A549 (cell line): Measurements from ENCODE around the gene PIKFYVE. TPM values are rescaled to one million over a fixed set of nuclear protein-coding genes. Genes with fewer than 3 reads are reported as not detected.

Experiments used
- ATAC-seq, 2 experiments: fragments of 200-7000 bp in 1 of 2; fragments of >200 bp in 1 of 2; cut with Nextera tagmentation in 1 of 2; cut with Tn5 transposase in 1 of 2; 3 replicates each; pipeline versions ENCODE4 v1.8.0 to v1.9.1; 2018 to 2020; ENCODE audit warnings: mild to moderate bottlenecking in 1 of 2, moderate library complexity in 1 of 2
- CTCF ChIA-PET: fragments of 300-600 bp; sonication (Branson Sonifier 250); formaldehyde crosslinking; extraction: SDS; loops from one replicate; lab custom pipeline; 2021; ENCODE audit warnings: antibody characterized with exemption, inconsistent platforms; lab: Yijun Ruan, JAX
- POLR2A ChIA-PET: fragments of 350-600 bp; formaldehyde crosslinking; extraction: SDS; loops from one replicate; lab custom pipeline; 2021; ENCODE audit warnings: antibody characterized with exemption, inconsistent platforms; lab: Yijun Ruan, JAX
- DNase-seq, 2 experiments: peaks; one replicate each; pipeline versions ENCODE4 v3.0.0 to v3.0.0-alpha.2; 2011 to 2016; ENCODE audit warnings: low read depth in 1 of 2, low spot score in 1 of 2
- FAIRE-seq: peaks from 2 replicates; lab custom pipeline; 2011; peaks lifted over from hg19 to GRCh38; lab: Jason Lieb, UNC
- H3K27ac ChIP-seq, 2 experiments: fragments of >200 bp; sonication (Bioruptor Twin); formaldehyde crosslinking; 3 replicates each; pipeline ENCODE4 v1.5.1; 2016 to 2017
- H3K4me1 ChIP-seq: fragments of >200 bp; sonication (Bioruptor Twin); formaldehyde crosslinking; 3 replicates; pipeline ENCODE4 v1.6.1; 2016
- H3K4me2 ChIP-seq: fragments of >200 bp; sonication (Bioruptor Twin); formaldehyde crosslinking; 3 replicates; pipeline ENCODE4 v1.6.1; 2016
- H3K4me3 ChIP-seq: fragments of >200 bp; sonication (Bioruptor Twin); formaldehyde crosslinking; 3 replicates; pipeline ENCODE4 v1.5.1; 2016
- H3K9me3 ChIP-seq: fragments of >200 bp; sonication (Bioruptor Twin); formaldehyde crosslinking; 3 replicates; pipeline ENCODE4 v1.6.1; 2016
- CEBPB ChIP-seq, 2 experiments: fragments of >200 bp in 1 of 2; sonication (Bioruptor Twin) in 1 of 2; formaldehyde crosslinking in 1 of 2; IDR thresholded peaks; 2 replicates each; pipeline ENCODE4 v1.6.1; 2012 to 2016
- CHD4 ChIP-seq: fragments of 200-600 bp; sonication (generic); IDR thresholded peaks from 2 replicates; pipeline ENCODE4 v1.6.1; 2016; ENCODE audit warnings: antibody characterized with exemption, mild to moderate bottlenecking, borderline replicate concordance
- EHF ChIP-seq: fragments of 250-450 bp; sonication (Bioruptor Pico); IDR thresholded peaks from 2 replicates; pipeline ENCODE4 v1.5.0; 2020; ENCODE audit warnings: mild to moderate bottlenecking
- FOXS1 ChIP-seq: fragments of 250-450 bp; sonication (Bioruptor Pico); IDR thresholded peaks from 2 replicates; pipeline ENCODE4 v1.5.0; 2020; ENCODE audit warnings: mild to moderate bottlenecking, moderate library complexity
- GATA3 ChIP-seq: IDR thresholded peaks from 2 replicates; pipeline ENCODE4 v1.6.1; 2012; ENCODE audit warnings: borderline replicate concordance
- HOXA7 ChIP-seq: fragments of 250-450 bp; sonication (Bioruptor Pico); IDR thresholded peaks from 2 replicates; pipeline ENCODE4 v1.5.0; 2020; ENCODE audit warnings: mild to moderate bottlenecking, moderate library complexity
- JUN ChIP-seq, 2 experiments: fragments of >200 bp; sonication (Bioruptor Twin); formaldehyde crosslinking; IDR thresholded peaks; 2 replicates in 1 of 2; 3 replicates in 1 of 2; pipeline ENCODE4 v1.6.1; 2016 to 2017
- KDM5A ChIP-seq: fragments of 200-600 bp; sonication (generic); IDR thresholded peaks from 2 replicates; pipeline ENCODE4 v1.6.1; 2016; ENCODE audit warnings: antibody characterized with exemption, mild to moderate bottlenecking
- MAFK ChIP-seq: fragments of 450-650 bp; IDR thresholded peaks from 2 replicates; pipeline ENCODE4 v1.6.1; 2014; ENCODE audit not compliant: partially characterized antibody
- MAZ ChIP-seq: fragments of 150-350 bp; IDR thresholded peaks from 2 replicates; pipeline ENCODE4 v1.6.1; 2014; ENCODE audit warnings: antibody characterized with exemption, low read depth, low read length, borderline replicate concordance
- MYC ChIP-seq: IDR thresholded peaks from 2 replicates; pipeline ENCODE4 v1.6.1; 2012; ENCODE audit warnings: mild to moderate bottlenecking, inconsistent platforms, low read length, improper control_type of control experiment, borderline replicate concordance
- POLR2A ChIP-seq: IDR thresholded peaks from 2 replicates; pipeline ENCODE4 v1.6.1; 2012; ENCODE audit warnings: mild to moderate bottlenecking, low read length
- RARB ChIP-seq: fragments of 250-450 bp; sonication (Bioruptor Pico); IDR thresholded peaks from 2 replicates; pipeline ENCODE4 v1.8.0; 2021; ENCODE audit warnings: mild to moderate bottlenecking, moderate library complexity
- RCOR1 ChIP-seq: fragments of 150-350 bp; IDR thresholded peaks from 2 replicates; pipeline ENCODE4 v1.6.1; 2014; ENCODE audit warnings: antibody characterized with exemption, low read length, low read depth
- RFX5 ChIP-seq: fragments of 450-650 bp; IDR thresholded peaks from 2 replicates; pipeline ENCODE4 v1.7.1; 2014; ENCODE audit warnings: antibody characterized with exemption, mild to moderate bottlenecking, moderate library complexity
- WGBS: methylation state at CpG from one replicate; pipeline ENCODE4 v1.1.6; 2017; ENCODE audit errors: missing lambda C conversion rate; 5-methylcytosine and 5-hydroxymethylcytosine counted together
- polyA plus RNA-seq, 4 experiments: library from polyadenylated mRNA; depleted of rRNA in 3 of 4; stranded (reverse); fragments of >200 nt; fragmentation: RNase III in 1 of 4; extraction: RNeasy Plus Mini Kit Qiagen cat#74134 plus additional on column Dnase treatment in 1 of 4; gene quantifications; 2 replicates in 3 of 4; 3 replicates in 1 of 4; pipeline ENCODE4 v1.2.3, GENCODE V29; 2011 to 2017
- TF ChIP-seq, protein P1 (sequence below): IDR thresholded peaks from 2 replicates; pipeline ENCODE4 v1.6.1; 2012
- TF ChIP-seq, protein P2 (sequence below): fragments of 450-650 bp; IDR thresholded peaks from 2 replicates; pipeline ENCODE4 v1.6.1; 2014; ENCODE audit warnings: antibody characterized with exemption
- TF ChIP-seq, protein P3 (sequence below): fragments of 200-600 bp; sonication (generic); IDR thresholded peaks from 2 replicates; pipeline ENCODE4 v1.6.1; 2016; ENCODE audit warnings: antibody characterized with exemption, mild to moderate bottlenecking, moderate library complexity
- TF ChIP-seq, protein P4 (sequence below): fragments of >200 bp; sonication (Bioruptor Twin); formaldehyde crosslinking; IDR thresholded peaks from 3 replicates; pipeline ENCODE4 v1.6.1; 2016
- TF ChIP-seq, protein P5 (sequence below): fragments of 250-450 bp; sonication (Bioruptor Pico); IDR thresholded peaks from 2 replicates; pipeline ENCODE4 v1.5.0; 2021; ENCODE audit warnings: mild to moderate bottlenecking, moderate library complexity, borderline replicate concordance

Gene PIKFYVE
- polyA plus RNA-seq, 2 of the 4 experiments (the other 2 are of a cell fraction), result 6.5 to 19.3 TPM

DNA sequence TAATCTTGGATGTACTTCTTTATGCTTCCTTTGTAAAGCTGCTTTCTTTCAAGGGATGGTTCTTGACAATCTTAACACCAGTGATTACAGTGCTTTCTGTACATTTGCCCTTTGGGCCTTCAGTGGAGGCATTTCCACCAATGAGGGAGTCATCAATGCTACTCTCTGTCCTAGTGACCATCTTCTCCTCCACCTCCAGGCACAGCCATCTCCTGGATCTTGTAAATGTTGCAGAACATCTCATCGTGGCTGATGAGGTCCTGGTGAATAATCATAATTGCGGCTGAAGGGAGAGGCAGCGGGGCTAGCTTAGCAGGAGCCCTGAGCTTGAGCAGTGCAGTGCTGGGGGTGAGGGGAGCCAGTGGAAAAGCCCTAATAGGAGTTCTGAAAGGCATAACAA lies 43.7 kb upstream of the PIKFYVE start:
- Histone ChIP-seq H3K4me1 (no peaks in the 10 kb centered on the region), H3K4me3 (no peak overlapping the region), H3K9me3 (no peaks in the 10 kb centered on the region), H3K4me2 (no peak overlapping the region), H3K27ac (no peak overlapping the region)
- ATAC-seq, result no peak
- DNase-seq, result no peak
- no peak for FAIRE-seq
- POLR2A ChIA-PET, result no interaction called here
- CTCF ChIA-PET, result interaction anchor here (1.4 kb wide), 1 partner anchor 47 kb away, joined by 6 read pairs; no protein-coding TSS in a partner anchor
- TF ChIP-seq RCOR1 (no peak), GATA3 (no peak), POLR2A (no peak), FOXS1 (CRISPR knock-in tag) (no peak), MAZ (no peak), MYC (no peak), MAFK (no peak)
- TF ChIP-seq, protein P1, sequence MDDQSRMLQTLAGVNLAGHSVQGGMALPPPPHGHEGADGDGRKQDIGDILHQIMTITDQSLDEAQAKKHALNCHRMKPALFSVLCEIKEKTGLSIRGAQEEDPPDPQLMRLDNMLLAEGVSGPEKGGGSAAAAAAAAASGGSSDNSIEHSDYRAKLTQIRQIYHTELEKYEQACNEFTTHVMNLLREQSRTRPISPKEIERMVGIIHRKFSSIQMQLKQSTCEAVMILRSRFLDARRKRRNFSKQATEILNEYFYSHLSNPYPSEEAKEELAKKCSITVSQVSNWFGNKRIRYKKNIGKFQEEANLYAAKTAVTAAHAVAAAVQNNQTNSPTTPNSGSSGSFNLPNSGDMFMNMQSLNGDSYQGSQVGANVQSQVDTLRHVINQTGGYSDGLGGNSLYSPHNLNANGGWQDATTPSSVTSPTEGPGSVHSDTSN, result no peak
- TF ChIP-seq, protein P2, sequence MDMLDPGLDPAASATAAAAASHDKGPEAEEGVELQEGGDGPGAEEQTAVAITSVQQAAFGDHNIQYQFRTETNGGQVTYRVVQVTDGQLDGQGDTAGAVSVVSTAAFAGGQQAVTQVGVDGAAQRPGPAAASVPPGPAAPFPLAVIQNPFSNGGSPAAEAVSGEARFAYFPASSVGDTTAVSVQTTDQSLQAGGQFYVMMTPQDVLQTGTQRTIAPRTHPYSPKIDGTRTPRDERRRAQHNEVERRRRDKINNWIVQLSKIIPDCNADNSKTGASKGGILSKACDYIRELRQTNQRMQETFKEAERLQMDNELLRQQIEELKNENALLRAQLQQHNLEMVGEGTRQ, result no peak
- TF ChIP-seq, protein P3, sequence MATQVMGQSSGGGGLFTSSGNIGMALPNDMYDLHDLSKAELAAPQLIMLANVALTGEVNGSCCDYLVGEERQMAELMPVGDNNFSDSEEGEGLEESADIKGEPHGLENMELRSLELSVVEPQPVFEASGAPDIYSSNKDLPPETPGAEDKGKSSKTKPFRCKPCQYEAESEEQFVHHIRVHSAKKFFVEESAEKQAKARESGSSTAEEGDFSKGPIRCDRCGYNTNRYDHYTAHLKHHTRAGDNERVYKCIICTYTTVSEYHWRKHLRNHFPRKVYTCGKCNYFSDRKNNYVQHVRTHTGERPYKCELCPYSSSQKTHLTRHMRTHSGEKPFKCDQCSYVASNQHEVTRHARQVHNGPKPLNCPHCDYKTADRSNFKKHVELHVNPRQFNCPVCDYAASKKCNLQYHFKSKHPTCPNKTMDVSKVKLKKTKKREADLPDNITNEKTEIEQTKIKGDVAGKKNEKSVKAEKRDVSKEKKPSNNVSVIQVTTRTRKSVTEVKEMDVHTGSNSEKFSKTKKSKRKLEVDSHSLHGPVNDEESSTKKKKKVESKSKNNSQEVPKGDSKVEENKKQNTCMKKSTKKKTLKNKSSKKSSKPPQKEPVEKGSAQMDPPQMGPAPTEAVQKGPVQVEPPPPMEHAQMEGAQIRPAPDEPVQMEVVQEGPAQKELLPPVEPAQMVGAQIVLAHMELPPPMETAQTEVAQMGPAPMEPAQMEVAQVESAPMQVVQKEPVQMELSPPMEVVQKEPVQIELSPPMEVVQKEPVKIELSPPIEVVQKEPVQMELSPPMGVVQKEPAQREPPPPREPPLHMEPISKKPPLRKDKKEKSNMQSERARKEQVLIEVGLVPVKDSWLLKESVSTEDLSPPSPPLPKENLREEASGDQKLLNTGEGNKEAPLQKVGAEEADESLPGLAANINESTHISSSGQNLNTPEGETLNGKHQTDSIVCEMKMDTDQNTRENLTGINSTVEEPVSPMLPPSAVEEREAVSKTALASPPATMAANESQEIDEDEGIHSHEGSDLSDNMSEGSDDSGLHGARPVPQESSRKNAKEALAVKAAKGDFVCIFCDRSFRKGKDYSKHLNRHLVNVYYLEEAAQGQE, result no peak
- WGBS, result 75% methylated on average over 3 of the region's 3 CpGs

DNA sequence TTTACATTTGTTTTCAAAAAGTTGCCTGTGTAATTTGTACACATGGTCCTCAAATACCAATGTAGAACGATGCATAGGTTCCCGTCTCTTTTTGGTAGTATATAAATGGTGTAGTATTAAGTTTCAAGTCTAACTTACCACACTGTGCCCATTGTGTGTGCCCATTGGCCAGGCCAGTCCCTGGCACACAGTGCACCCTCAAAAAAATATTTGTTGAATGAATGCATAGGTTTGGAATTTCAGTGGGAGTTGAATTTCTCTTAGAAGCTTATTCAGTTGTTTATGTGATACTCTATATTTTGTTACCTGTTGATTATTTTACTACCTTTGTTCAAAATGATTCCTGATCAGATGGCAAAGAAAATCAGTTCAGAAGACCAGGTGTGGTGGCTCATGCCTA lies 41.3 kb upstream of the PIKFYVE start:
- ChIA-PET CTCF (interaction anchor here (1.2 to 1.4 kb wide), 2 partner anchors 18 to 50 kb away, joined by 3 read pairs; no protein-coding TSS in a partner anchor), POLR2A (no interaction called here)
- DNase-seq (no peak), ATAC-seq (no peak), FAIRE-seq (no peak)
- H3K4me2 ChIP-seq, result no peak overlapping the region
- no peaks in the 10 kb centered on the region for H3K9me3 ChIP-seq
- TF ChIP-seq, protein P4, sequence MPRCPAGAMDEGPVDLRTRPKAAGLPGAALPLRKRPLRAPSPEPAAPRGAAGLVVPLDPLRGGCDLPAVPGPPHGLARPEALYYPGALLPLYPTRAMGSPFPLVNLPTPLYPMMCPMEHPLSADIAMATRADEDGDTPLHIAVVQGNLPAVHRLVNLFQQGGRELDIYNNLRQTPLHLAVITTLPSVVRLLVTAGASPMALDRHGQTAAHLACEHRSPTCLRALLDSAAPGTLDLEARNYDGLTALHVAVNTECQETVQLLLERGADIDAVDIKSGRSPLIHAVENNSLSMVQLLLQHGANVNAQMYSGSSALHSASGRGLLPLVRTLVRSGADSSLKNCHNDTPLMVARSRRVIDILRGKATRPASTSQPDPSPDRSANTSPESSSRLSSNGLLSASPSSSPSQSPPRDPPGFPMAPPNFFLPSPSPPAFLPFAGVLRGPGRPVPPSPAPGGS, result no peak
- TF ChIP-seq CEBPB (IDR thresholded peaks at IDR 0.05) (no peak), RFX5 (no peak), CHD4 (no peak), JUN (IDR thresholded peaks at IDR 0.05) (no peak), RARB (CRISPR knock-in tag) (no peak), HOXA7 (CRISPR knock-in tag) (no peak), EHF (CRISPR knock-in tag) (no peak), KDM5A (no peak)
- TF ChIP-seq, protein P5, sequence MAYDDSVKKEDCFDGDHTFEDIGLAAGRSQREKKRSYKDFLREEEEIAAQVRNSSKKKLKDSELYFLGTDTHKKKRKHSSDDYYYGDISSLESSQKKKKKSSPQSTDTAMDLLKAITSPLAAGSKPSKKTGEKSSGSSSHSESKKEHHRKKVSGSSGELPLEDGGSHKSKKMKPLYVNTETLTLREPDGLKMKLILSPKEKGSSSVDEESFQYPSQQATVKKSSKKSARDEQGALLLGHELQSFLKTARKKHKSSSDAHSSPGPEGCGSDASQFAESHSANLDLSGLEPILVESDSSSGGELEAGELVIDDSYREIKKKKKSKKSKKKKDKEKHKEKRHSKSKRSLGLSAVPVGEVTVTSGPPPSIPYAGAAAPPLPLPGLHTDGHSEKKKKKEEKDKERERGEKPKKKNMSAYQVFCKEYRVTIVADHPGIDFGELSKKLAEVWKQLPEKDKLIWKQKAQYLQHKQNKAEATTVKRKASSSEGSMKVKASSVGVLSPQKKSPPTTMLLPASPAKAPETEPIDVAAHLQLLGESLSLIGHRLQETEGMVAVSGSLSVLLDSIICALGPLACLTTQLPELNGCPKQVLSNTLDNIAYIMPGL (CRISPR knock-in tag), result no peak
- TF ChIP-seq, protein P1, result no peak
- TF ChIP-seq, protein P2, result no peak
- no peak overlapping the region for H3K4me3 ChIP-seq
- no peaks in the 10 kb centered on the region for H3K4me1 ChIP-seq
- 81% methylated on average over 2 of the region's 2 CpGs for whole genome bisulfite sequencing
- H3K27ac ChIP-seq, result no peak overlapping the region
